Measurements from ENCODE around the gene CAPSL.

GRCh38 chr5:35908228-35908627, 30.2 kb downstream of the CAPSL start:
- TF ChIP-seq CTCF (conservative IDR thresholded peaks at IDR 0.05; ENCODE audit: low read depth, low read length) = no peak
- no peak for TF ChIP-seq EZH2 (IDR thresholded peaks at IDR 0.05; ENCODE audit: borderline replicate concordance, low read depth, low read length, poor library complexity, severe bottlenecking)

All from A673 (cell line).